Measurements from ENCODE around the gene BHMT2. TPM values are rescaled to one million over a fixed set of nuclear protein-coding genes. Genes with fewer than 3 reads are reported as not detected.

BHMT2 gene, protein sequence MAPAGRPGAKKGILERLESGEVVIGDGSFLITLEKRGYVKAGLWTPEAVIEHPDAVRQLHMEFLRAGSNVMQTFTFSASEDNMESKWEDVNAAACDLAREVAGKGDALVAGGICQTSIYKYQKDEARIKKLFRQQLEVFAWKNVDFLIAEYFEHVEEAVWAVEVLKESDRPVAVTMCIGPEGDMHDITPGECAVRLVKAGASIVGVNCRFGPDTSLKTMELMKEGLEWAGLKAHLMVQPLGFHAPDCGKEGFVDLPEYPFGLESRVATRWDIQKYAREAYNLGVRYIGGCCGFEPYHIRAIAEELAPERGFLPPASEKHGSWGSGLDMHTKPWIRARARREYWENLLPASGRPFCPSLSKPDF
- 10 to 100 TPM; 26.0 to 83.1 (median 67.7) TPM for total RNA-seq

DNA sequence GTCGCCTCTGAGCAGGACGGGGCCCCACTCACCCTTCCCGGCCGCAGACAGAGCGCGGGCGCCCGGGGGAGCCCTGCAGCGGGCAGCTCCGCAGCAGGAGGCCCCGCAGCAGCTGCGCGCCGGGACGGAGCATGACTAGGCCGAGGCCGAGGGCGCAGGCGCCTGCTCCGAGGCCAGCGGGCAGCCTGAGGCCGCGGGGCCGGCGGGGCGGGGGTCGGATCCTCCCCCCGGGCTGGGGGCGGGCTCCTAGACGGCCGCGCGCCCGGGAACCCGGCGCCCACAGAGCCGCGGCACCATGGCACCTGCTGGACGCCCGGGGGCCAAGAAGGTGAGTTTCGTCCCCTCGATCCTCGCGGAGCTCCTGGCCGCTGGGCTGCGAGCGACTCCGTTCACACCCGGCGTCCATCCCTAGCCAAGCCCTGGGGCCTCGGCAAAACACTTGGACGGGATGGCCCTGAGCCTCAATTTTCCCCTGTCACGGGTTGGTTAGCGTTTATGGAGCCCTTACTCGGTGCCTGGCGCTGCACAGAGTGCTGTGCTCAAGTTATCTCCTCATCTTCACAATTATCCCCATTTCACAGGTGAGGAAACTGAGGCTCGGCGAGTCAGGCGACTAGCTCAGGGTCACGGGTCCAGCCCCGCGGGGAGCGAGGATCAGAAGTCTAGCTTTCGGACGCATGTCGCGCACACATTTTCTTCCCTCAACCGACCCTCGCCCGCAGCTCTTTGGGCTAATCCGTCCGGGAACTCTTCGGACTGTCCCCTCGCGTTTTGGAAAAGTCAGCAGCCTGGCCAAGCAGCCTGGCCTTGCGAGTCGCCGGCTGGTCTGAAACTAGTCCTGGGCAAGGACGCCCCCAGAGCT lies at the start of gene BHMT2, which contains the start of gene DMGDH:
Gene BHMT2 (plus strand): TSS at position 280 of the 862 bp plus-strand sequence. CDS start 16 bp downstream, at position 296.
Gene DMGDH (minus strand): TSS at position 187 of the 862 bp plus-strand sequence. CDS start 54 bp downstream, at position 133.
- TF ChIP-seq, protein P1, sequence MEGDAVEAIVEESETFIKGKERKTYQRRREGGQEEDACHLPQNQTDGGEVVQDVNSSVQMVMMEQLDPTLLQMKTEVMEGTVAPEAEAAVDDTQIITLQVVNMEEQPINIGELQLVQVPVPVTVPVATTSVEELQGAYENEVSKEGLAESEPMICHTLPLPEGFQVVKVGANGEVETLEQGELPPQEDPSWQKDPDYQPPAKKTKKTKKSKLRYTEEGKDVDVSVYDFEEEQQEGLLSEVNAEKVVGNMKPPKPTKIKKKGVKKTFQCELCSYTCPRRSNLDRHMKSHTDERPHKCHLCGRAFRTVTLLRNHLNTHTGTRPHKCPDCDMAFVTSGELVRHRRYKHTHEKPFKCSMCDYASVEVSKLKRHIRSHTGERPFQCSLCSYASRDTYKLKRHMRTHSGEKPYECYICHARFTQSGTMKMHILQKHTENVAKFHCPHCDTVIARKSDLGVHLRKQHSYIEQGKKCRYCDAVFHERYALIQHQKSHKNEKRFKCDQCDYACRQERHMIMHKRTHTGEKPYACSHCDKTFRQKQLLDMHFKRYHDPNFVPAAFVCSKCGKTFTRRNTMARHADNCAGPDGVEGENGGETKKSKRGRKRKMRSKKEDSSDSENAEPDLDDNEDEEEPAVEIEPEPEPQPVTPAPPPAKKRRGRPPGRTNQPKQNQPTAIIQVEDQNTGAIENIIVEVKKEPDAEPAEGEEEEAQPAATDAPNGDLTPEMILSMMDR (IDR thresholded peaks at IDR 0.05; ENCODE audit: low read depth), result no peak

DNA sequence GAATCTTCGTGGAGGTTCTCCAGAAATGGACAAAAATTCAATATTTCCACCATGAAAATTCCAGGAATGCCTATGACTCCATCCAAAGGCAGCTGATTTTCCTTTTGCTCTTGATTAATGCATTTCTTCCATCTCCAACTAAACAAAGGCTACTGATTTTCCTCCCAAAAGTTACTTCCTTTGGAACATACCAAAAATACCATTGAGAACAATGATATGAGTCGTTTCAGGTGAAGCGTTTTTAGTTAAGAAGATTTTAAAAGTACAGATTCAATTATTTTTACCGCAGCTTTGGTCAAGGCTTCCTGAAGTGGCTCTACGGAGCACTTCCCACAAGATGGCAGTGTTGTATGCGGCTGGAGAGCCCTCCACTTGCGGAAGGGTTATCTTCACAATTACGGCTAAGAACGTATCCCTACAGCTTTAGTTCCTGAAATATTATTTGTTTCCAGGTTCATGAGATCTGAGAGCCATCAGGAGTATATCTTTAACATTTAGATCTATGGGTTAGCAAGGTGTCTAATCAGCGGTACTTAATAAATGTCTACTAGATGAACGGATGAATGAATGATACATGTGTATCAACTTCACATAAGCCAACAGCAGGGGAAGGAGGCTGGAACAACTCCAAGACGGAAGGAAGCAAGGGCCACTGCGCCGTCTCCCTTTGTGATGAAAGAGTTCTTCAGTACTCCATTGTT lies 48.6 kb upstream of the BHMT2 start:
- TF ChIP-seq, protein P1 (IDR thresholded peaks at IDR 0.05; ENCODE audit: low read depth), result no peak

DNA sequence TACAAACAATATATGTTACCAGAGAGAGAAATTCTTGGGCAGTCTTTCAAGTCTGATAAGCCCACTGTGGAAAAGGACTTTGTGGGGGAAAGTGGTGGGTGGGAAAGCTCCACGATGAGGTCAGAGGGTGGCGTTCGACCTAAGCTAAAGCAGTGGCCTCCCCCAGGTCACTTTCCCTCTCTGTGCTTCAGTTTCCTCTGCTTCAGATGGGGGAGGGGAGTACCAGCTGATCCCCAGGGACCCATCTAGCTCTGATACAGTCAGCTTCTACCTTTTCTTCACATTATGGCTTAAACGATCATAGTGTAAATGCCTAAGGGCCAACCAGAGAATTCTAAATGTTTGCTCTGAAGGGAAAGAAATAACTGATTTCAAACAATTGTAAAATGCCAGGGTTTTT lies 47.8 kb upstream of the BHMT2 start:
- TF ChIP-seq, protein P1 (IDR thresholded peaks at IDR 0.05; ENCODE audit: low read depth), result no peak

DNA sequence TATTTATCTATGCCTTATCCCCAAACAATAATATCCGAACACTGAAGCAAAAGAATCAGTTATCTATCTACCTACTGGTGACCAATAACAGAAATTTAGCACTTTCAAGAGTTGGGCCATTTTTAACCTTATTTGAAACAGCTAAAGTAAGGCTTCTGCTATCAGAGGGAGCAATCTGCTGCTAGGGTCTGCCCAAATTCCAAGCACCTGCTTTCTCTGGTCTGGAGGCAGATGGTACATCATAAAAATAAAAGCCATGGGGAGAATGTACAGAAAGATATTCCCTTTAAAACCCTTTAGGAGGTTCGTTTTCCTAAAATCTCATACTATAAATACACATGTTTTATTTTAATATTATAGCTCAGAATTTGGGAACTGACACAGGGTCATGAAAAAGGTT lies 46.8 kb upstream of the BHMT2 start:
- TF ChIP-seq, protein P1 (IDR thresholded peaks at IDR 0.05; ENCODE audit: low read depth), result no peak

DNA sequence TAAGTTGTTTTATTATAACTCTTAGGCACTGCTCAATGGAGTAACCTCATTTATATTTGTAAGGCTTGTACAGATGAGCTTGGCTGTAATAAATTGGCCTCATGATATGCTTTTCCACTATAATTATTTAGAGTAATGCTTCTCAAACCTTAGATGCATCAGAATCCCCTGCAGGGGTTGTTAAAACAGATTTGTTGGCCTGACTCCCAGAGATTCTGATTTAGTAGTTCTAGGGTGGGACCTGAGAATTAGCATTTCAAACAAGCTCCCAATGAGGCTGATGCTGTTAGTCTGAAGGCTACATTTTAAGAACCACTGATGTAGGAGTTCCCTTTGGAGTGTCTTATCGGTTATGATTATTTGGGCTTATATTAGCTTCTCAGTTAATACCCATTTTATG lies 46.2 kb upstream of the BHMT2 start:
- TF ChIP-seq, protein P1 (IDR thresholded peaks at IDR 0.05; ENCODE audit: low read depth), result no peak

DNA sequence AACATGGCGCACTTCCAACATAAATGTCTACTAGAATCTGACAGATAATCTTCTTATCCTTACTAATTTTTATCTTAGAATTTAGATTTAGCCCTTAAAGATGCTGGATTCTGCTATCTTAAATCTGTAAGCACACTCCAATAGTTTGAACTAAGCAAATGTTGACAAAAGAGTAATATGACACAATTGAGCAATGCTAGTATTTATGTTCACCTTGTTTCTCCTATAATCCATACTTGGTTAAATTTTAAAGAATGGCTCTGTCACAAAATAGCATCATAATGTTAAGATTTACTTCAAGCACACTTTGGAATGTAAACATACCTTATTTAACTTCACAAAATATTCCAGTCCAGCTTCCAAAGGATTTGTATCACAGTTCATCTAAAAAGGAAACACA lies 45.6 kb upstream of the BHMT2 start:
- TF ChIP-seq, protein P1 (IDR thresholded peaks at IDR 0.05; ENCODE audit: low read depth), result no peak
